Activated CD8-positive, alpha-beta memory T cell treated with anti-CD3 and anti-CD28 coated beads, Interleukin-2, amount 50 U/mL, for 4 hours (primary cell): ENCODE data around the gene MOB1B.
A peak's percentile ranks its signal among the peaks of the same experiment; 100 is the strongest.
"Not testable (repeated sequence)": the region's sequence is repeated elsewhere in the genome, so short reads cannot be mapped to it uniquely, and the experiment has no call there.

Experiments
- DNase-seq: peaks from one replicate; pipeline ENCODE4 v3.0.0-alpha.2; 2020

The MOB1B gene

DNA sequence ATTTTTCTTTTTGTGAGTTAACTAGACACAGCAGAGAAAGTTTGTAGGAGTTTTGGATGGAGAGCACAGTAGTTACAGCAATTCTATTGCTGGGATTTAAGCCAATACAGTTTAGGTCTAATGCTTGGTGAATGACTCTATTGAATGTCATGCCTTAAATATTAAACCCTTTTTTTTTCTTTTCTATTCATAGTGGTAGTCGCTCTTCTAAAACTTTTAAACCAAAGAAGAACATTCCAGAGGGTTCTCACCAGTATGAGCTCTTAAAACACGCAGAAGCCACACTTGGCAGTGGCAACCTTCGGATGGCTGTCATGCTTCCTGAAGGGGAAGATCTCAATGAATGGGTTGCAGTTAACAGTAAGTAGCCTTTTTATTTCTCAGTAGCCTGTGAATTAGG is 56.5 kb downstream of the MOB1B start:
- no peak for DNase-seq

DNA sequence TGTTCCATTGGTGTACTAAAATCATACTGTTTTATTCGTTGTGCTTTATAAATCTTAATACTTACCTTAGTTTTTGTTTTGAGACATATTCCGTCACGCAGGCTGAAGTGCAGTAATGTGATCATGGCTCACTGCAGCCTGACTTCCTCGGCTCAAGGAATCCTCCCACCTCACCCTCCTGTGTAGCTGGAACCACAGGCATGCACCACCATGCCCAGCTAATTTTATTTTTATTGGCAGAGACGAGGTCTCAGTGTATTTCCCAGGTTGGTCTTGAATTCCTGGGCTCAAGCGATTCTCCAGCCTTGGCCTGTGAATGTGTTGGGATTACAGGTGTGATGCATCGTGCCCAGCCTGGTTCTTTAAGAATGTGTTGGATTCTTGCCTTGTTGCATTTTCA is 66.9 kb downstream of the MOB1B start:
- DNase-seq: no peak

DNA sequence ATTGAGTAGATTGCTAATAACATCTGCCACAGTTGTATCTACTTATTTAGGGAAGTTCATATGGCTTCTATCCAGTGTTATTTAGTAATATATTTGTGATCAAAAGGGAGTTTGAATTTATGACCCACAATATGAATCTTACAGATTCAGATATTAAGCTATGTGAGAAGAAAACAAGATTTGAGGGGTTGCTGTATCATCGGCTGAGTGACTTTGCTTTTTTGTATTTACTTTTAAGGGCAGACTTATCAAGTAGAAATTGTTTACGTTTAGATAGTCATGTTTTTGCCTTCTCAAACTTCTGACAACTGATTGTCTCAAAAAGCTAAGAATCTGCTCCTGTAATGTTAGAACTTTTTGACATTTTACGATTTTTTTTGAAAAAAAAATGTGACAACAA is 74.1 kb downstream of the MOB1B start:
- no peak for DNase-seq

DNA sequence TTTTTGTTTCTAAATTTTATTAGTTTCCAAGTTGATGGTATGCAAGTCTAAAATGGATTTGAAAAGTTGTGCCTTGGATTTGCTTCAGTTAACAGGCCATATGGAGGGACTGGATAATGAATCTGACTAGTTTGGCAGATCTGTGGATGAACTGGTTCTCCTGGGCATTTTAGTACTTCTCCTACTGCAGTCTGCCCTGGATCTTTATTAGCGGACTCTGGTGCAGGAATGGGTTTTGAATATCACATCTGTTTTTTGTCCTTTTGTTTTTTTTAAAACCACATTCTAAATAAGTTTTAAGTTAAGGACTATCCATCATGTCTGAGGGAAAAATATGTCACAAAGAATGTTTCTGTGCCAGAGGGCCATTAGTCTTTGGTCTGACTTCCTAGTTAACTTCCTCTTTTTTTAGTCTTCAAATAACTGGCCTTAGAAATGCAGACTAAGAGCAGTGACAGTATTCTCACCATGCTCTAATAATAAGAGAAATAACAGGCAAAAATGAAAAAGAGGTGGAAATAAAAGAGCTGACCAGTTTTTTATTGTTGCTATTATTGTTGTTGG is 77.4 kb downstream of the MOB1B start:
- DNase-seq: no peak

DNA sequence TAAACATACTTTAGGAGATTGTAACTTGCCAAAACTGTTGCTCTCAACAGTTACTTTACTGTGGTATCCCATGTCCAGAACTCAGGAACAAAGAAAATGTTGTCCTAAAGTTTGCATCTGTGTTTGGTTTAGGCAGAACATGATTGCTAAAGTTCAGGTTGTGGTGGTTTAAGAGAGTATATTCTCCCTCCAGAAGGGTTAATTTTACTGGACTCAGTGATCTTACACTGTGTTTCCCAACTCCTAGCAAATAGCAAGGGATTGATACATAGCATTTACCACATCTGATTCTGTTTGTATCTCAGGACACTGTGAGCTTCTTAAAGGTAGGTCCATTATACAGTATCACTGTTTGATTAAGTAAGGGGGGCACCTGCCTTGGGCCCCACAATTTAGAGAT is 78.0 kb downstream of the MOB1B start:
- no peak for DNase-seq

DNA sequence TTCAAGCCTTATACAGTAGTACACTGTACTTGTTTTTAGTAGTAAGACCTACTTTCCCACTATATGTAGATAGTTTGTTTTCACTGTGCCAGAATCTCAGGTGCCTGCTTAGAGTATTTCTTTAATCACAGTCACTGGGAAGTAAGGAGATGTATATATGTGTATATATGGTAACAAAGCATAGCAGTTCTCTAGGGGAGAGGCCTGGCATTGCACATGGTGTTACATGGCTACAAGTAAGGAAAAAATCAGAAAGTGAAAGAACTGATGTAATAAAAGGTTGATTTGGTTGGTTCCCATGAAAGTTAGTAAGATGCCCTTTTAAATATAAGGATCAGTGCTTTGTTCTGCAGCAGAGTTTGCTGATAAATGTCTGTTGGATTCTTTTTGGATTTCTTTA is 81.9 kb downstream of the MOB1B start:
- no peak for DNase-seq

DNA sequence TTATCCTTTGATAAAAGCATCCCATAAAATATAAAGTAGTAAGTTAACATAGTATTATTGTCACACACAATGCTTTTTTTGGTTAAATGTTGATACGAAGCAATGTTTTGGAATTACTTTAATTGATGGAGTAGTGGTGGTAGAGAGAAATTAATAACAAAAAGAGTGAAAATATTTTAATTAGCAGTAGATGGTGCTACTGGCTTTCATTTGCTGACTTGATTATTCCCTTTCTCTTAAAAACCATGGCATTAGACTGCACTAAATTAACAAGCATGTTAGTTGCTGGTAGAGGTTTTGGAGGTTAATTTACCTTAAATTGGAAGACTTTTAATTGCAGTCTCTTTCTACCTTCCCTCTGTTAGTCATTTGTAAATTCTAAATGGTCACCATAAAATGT is 82.4 kb downstream of the MOB1B start:
- no peak for DNase-seq

DNA sequence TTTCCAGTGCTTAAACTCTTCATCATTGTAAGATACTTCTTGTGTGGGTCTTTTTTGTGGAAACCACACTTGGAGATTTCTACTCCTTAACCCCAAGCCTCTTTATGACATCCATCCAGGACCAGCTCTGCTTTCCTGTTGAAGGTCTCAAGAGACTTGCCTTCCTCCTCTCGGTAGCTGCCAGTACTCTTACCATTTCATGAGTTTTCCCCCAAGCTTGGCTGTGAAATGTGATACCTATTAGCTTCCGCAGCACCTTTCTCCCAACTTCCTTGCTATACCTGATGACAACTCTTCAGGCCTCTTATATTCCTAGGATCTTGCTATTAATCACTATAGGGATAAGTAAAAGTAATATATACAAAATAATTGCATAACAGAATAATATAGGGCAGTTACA is 89.4 kb downstream of the MOB1B start:
- DNase-seq: no peak

DNA sequence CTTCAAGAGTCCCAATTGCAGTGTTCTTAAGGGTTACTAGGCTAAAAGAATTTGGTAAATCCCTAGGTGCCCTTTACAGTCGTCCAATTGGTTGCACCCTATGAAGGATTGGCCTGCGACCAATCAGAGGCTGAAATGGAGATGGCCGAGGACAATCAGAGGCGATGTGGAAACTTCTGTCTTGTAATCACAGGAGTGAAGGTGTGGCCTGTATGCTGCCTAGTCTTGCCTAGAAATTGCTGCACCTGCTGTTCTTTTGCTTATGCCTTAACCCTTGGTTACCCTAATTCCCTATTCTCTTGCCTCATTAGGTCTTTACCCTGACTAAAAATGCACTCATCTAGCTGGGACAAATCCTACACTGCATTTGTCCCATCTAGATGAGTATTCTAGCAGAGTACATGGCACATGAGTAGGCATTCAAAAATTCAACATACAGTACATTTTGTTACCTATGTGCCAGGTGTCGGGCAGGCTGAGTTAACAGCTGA is 90.3 kb downstream of the MOB1B start:
- no peak for DNase-seq

DNA sequence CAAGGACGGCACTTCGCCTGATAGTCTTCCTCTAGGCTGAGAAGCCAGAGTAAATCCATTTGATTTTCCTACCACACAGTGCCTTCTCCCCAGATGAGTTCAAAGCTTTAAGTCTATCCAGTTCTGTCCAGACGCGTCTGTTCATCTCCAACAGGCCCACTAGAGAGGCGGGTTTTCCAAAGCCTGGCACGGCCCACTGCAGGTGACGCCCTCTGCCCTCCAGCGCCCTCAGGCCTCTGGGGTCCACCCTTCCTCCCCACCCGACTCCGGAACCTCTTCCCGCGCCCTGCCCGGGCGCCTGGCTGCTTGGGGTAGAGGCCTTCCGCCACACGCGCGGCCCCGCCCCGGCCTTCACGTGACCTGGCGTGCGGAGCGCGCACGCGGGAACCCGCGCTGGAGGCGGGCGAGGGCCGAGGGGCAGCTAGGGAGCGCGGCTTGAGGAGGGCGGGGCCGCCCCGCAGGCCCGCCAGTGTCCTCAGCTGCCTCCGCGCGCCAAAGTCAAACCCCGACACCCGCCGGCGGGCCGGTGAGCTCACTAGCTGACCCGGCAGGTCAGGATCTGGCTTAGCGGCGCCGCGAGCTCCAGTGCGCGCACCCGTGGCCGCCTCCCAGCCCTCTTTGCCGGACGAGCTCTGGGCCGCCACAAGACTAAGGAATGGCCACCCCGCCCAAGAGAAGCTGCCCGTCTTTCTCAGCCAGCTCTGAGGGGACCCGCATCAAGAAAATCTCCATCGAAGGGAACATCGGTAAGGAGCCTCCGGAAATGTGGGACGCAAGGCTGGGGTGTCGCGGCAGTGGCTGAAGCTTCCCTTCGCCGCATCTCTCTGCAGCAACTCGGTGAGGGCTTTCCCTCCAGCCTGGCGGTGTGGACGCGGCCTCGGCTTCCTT is 91.3 kb downstream of the MOB1B start, which contains the start of gene DCK:
Gene DCK (plus strand): TSS at position 469 of the 888 bp plus-strand sequence. CDS start 187 bp downstream, at position 656.
- DNase-seq: peak; percentile 84

DNA sequence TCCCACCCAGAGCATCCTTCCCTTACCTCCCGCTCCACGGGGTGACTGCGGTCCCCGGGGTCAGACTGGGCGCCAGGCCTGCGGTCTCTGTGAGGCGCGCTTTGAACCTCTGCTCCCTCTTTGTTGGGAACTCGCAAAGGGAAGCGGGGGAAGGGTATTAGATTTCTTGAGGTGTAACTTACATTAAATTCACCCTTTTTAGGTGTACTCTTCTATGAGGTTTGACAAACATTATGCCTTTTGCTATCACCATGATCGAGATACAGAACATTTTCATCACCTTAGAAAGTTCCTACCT is 91.8 kb downstream of the MOB1B start:
- no peak for DNase-seq

DNA sequence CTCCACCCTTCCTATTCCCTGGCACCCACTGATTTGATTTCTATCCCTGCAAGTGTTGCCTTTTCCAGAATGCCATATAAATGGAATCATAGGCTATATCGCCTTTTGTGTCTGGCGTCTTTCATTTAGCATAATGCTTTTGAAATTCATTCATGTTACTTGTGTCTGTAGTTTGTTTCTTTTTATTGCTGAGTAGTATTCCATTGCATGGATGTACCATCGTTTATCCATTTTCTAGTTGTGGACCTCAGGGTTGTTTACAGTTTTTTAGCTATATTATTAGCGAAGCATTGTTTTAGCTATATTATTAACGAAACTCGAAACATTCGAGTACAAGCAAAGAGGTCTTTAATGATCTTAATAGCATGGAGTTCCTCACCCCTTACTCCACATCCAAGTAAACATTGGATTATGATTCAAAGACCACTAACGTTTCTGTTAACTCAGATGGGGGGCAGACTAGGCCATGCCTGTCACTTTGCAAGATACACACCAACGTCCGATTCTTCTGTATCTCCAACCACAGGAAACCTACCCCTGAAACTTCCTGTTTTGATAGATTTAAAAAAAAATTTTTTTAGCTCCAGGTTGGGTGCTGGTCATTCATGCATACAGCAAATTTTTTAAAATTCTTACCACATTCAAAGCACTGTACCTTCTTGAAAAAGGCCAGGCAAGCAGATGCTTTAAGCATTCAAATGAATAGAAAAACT is 92.4 kb downstream of the MOB1B start:
- DNase-seq: no peak

DNA sequence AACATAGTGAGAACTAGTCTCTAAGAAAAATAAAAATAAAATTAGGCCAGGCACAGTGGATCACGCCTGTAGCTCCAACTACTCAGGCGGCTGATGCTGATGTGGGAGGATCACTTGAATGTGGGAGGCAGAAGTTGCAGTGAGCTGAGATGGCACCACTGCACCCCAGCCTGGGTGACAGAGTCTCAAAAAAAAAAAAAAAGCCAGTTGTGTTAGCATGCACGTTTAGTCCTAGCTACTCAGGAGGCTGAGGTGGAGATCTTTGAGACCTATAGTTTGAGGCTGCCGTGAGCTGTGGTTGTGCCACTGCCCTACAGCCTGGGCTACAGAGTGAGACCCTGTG is 93.8 kb downstream of the MOB1B start:
- DNase-seq: peak; percentile 40

DNA sequence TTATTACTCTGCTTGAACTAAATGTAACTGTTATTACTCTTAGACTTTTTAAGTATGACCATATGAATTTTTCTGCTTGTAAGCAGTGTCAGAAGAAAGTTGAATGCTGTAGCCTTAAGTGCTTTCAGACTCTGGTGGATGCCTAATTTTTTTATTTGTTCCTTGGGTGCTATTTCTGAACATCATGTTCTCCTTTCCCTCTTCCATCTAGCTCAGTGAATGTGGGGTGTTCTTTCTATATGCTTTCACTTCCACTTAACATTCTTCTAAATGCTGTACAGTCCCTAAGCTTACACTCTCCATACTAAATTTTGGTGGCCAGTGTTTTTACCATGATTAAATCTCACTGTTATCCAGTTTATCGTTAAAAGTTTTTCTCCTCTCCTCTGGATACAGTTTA is 94.9 kb downstream of the MOB1B start:
- DNase-seq: no peak

DNA sequence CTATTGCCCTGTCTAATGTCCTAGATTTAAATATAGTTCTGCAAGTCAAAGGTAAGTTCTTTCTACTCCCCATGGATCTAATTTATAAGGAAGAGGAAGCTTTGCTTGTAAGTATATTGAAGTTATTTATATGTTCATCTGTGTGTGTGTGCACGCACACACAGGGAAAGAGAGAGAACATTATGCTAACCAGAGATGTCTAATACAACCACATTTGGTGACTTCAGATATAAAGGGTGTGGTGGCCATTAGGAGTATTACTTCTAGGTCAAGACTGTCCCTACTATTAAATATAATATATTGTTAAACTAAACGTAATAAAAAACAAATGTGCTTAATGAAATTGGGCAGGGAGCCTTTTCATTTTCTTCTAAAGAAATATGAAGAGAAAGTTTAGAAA is 95.4 kb downstream of the MOB1B start:
- no peak for DNase-seq

DNA sequence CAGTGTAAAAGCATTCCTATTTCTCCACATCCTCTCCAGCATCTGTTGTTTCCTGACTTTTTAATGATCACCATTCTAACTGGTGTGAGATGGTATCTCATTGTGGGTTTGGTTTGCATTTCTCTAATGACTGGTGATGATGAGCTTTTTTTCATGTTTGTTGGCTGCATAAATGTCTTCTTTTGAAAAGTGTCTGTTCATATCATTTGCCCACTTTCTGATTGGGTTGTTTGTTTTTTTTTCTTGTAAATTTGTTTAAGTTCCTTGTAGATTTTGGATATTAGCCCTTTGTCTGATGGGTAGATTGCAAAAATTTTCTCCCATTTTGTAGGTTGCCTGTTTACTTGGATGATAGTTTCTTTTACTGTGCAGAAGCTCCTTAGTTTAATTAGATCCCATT is 97.5 kb downstream of the MOB1B start:
- not testable (repeated sequence) for DNase-seq

DNA sequence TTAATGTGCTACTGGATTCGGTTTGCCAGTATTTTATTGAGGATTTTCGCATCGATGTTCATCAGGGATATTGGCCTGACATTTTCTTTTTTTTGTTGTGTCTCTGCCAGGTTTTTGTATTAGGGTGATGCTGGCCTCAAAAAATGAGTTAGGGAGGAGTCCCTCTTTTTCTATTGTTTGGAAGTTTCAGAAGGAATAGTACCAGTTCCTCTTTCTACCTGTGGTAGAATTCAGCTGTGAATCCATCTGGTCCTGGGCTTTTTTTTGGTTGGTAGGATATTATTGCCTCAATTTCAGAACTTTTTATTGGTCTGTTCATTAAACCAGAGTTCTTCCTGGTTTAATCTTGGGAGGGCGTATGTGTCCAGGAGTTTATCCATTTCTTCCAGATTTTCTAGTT is 99.2 kb downstream of the MOB1B start:
- DNase-seq: not testable (repeated sequence)

DNA sequence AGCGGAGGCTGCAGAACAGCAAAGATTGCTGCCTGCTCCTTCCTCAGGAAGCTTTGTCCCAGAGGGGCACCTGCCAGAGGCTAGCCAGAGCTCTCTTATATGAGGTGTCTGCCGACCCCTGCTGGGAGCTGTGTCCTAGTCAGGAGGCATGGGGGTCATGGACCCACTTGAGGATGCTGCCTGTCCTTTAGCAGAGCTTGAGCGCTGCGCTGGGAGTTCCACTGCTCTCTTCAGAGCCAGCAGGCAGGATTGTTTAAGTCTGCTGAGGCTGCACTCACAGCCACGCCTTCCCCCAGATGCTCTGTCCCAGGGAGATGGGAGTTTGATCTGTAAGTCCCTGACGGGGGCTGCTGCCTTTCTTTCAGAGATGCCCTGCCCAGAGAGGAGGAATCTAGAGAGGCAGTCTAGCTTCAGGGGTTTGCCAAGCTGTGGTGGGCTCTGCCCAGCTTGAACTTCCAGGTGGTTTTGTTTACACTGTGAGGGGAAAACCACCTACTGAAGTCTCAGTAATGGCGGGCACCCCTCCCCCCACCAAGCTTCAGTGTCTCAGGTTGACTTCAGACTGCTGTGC is 102.2 kb downstream of the MOB1B start:
- peak; percentile 56 for DNase-seq

DNA sequence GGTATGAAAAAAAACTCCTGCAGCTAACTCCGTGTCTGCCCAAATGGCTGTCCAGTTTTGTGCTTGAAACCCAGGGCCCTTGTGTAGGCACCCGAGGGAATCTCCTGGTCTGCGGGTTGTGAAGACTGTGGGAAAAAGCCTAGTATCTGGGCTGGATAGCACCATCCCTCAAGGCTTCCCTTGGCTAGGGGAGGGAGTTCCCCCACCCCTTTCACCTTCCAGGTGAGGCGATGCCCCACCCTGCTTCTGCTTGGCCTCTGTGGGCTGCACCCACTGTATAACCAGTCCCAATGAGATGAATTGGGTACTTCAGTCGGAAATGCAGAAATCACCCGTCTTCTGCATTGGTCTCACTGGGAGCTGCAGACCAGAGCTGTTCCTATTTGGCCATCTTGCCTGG is 102.9 kb downstream of the MOB1B start:
- DNase-seq: not testable (repeated sequence)

DNA sequence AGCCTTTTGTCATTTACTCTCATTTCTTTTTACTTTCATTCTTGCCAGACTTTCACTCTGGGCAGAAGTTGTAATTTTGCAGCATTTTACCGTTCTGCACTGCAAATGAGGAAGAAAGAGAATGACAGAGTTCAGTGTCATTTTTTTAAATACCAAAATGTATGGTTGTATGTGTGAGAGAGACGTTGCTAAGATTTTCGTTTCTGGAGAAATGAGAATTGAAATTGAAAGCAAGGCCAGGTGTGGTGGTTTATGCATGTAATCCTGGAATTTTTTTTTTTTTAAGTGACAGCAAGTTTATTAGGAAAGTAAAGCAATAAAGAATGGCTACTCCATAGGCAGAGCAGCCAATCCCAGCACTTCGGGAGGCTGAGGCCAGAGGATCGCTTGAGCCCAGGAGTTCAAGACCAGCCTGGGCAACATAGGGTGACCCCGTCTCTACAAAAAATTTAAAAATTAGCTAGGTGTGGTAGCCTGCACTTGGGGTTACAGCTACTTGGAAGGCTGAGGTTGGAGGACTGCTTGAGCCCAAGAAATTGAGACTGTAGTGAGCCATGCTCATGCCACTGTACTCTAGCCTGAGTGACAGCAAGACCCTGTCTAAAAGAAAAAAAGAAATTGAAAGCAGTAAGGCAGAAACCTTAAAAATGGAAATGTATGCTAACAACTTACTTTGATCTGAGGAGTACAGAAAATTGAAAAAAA is 104.2 kb downstream of the MOB1B start:
- DNase-seq: no peak

DNA sequence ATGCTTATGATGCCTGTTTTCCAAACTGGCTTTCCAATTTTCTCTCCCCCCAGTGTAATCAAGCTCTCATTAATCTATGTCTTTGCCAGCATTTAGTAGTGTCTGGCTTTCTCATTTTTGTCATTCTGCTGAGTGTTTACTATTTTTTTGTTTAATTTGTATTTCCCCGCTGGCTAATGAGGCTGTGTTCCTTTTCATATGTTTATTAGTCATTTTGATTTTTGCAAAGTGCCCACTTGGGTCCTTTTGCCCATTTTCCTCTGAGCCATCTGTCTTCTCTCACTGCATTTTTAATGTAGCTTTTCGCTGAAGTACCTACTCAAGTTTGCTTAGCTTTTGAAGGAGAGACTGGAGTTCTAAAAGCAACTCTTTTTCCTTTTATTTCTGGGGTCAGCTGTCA is 106.0 kb downstream of the MOB1B start:
- DNase-seq: no peak

DNA sequence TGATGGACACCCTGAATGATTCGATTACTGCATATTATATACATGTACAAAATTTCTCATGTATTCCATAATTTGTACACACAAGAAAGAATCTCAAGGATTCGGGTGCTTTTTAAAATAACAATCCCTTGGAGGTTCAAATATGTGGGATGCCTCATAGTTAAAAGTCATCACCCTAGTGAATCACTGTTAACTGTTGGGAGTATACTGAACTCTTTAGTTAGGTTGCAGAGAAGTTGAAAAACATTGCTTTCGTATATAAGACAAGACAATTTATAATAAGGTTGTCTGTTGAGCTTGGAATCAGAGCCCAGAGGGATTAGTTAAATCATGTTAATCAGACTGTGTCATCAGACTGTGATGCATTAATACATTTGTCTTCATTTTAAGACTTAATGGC is 106.9 kb downstream of the MOB1B start:
- DNase-seq: no peak
